GM20431 (cell line): ENCODE results near the gene MAPK4.
"Not testable (repeated sequence)": the region's sequence is repeated elsewhere in the genome, so short reads cannot be mapped to it uniquely, and the experiment has no call there.

Source experiments
- in situ Hi-C: fragments of 300-500 bp; cut with MseI, MboI; formaldehyde crosslinking; loops from one replicate; pipeline ENCODE4 v1.15.0; 2020; ENCODE audit warnings: low sequenced_read_pairs; ENCODE audit not compliant: unreplicated experiment

The MAPK4 gene

DNA sequence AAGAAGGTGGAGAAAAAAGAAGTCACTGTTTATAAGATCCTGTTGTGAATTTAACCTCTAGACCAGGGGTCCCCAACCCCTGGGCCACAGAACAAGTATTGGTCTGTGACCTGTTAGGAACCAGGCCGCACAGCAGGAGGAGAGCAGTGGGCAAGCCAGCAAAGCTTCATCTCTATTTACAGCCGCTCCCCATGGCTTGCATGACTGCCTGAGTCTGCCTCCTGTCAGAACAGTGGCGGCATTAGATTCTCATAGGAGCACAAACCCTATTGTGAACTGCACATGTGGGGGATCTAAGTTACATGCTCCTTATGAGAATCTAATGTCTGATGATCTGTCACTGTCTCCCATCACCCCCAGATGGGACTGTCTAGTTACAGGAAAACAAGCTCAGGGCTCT is 13.3 kb downstream of the MAPK4 start:
- in situ Hi-C loops: not testable (repeated sequence)

- in situ Hi-C loops: no loop called here
Measured at GRCh38 chr18:50573679-50574078, 13.8 kb downstream of the MAPK4 start.

DNA sequence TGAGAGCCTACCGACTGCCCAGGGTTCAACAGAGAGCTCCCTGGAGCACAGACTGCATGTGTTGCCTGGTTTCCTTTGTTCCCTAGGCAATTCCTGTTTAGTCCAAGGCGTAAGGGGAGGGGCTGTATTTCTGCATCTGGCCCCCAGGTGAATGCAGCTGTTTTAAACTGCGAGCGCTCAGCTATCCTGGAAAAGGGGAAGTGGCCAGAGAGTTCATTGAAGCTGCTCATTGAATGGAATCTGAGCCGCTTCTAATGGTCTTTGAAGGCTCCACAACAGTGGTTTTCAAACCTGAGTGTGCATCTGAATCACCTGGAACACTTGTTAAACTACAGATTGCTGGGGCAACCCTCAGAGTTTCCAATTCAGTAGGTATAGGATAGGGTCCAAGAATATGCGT is 18.1 kb downstream of the MAPK4 start:
- in situ Hi-C loops: no loop called here

- in situ Hi-C loops: no loop called here
Measured at GRCh38 chr18:50578651-50579050, 18.8 kb downstream of the MAPK4 start.

DNA sequence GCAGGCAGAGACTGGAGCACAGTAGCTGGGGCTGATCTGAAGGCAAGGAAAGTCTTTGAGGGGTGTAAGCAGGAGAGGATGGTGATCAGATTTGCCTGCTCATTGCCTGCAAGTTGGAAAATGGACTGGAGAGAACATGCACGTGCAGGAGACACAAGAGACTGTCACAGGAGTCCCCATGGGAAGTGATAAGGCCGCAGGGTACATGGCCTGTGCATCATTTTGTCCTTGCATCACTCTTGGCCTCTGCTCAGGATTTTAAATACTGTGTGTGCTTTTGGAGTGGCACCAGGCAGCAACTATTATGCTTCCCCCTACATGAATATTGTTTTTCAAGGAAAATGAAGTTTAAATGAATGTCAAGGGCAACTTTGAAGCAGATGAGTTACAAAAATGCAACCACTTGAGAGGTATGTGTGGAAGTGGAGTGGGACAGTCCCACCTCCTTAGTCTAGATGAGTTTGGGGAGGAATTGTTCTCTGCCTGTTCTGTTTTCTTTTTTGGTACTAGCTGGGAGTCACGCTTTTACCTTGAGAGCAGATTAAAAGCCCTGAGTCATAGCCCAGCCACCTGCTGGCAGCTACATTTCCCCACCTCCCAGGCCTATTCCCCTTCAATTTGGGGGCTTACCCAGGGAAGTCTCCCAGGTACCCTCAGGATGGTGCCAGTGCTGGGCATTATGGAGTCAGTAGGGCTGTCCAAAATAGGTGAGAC is 19.3 kb downstream of the MAPK4 start:
- in situ Hi-C loops: no loop called here

- in situ Hi-C loops: no loop called here
Measured at GRCh38 chr18:50581517-50581916, 21.6 kb downstream of the MAPK4 start.

GRCh38 chr18:50582500-50582899 is 22.6 kb downstream of the MAPK4 start:
- in situ Hi-C loops: no loop called here

- in situ Hi-C loops: no loop called here
Measured at GRCh38 chr18:50586710-50587109, 26.8 kb downstream of the MAPK4 start.

- in situ Hi-C loops: no loop called here
Measured at GRCh38 chr18:50590593-50590992, 30.7 kb downstream of the MAPK4 start.

GRCh38 chr18:50594012-50594411 is 34.1 kb downstream of the MAPK4 start:
- in situ Hi-C loops: no loop called here

GRCh38 chr18:50594942-50595341 is 35.1 kb downstream of the MAPK4 start:
- in situ Hi-C loops: no loop called here

- in situ Hi-C loops: no loop called here
Measured at GRCh38 chr18:50602466-50602865, 42.6 kb downstream of the MAPK4 start.

- in situ Hi-C loops: no loop called here
Measured at GRCh38 chr18:50606609-50607008, 46.7 kb downstream of the MAPK4 start.

- in situ Hi-C loops: no loop called here
Measured at GRCh38 chr18:50607378-50607926, 47.6 kb downstream of the MAPK4 start.

DNA sequence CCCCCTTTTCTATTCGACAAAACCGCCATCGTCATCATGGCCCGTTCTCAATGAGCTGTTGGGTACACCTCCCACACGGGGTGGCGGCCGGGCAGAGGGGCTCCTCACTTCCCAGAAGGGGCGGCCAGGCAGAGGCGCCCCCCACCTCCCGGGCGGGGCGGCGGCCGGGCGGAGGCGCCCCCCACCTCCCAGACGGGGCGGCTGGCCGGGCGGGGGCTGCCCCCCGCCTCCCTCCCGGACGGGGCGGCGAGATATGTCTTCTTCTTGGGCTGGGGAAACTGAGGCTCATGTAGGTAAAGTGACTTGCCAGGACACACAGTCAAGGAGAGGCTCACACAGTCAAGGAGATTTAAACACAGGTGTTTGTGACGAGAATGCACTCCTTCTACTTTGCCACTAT is 49.3 kb downstream of the MAPK4 start:
- in situ Hi-C loops: not testable (repeated sequence)

DNA sequence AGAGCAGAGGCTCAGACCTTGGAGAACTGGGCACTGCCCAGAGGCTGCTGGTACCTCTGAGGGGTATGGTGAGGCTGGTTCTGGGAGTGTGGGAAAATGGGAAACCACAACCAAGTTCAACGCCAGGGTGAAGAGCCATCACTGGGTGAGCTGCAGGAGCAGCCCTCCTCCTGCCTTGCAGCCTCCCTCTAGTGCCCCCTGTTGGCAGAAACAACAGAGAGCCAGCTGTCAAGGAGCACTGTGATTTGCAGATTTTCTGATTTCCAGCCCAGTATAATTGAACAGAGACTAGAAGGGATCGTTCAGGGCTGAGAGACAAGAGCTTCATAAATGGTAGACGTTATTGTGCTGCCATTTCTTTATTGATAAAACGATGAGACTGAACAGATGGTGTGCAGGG is 50.5 kb downstream of the MAPK4 start:
- in situ Hi-C loops: no loop called here

- in situ Hi-C loops: no loop called here
Measured at GRCh38 chr18:50611529-50611941, 51.6 kb downstream of the MAPK4 start.

- in situ Hi-C loops: no loop called here
Measured at GRCh38 chr18:50614838-50615237, 55.0 kb downstream of the MAPK4 start.

DNA sequence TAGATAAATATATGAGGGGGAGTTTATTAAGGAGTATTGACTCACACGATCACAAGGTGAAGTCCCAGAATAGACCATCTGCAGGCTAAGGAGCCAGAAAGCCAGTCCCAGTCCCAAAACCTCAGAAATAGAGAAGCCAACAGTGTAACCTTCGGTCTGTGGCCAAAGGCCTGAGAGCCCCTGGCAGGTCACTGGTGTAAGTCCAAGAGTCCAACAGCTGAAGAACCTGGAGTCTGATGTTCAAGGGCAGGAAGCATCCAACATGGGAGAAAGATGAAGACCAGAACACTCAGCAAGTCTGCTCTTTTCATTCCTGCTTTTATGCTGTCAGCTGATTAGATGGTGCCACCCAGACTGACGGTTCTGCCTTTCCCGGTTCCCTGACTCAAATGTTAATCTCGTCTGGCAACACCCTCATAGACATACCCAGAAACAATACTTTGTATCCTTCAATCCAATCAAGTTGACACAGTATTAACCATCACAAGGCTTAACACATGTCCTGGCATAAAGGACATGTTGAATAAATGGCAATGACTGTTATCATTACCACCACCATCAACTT is 56.7 kb downstream of the MAPK4 start:
- in situ Hi-C loops: no loop called here

DNA sequence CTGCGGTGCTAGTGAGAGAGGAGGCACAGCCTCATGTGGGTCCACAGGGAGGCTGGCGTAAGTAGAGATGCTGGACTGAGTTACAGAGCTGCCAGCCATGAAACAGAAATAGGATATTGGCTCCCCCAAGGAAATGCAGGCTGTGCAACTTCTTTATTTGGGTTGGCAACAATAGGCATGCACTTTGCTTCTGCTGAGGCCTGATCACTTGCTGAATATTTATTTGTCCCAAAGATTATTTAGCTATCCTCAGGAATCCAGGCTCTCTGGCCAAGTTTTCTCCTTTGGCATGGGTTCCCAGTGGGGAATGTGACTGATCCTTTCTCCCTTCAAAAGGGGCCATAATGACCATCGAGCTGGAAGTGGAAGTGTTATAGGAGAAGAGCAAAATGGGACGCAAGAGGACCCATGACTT is 60.0 kb downstream of the MAPK4 start:
- in situ Hi-C loops: no loop called here

GRCh38 chr18:50620319-50620718 is 60.4 kb downstream of the MAPK4 start:
- in situ Hi-C loops: no loop called here

DNA sequence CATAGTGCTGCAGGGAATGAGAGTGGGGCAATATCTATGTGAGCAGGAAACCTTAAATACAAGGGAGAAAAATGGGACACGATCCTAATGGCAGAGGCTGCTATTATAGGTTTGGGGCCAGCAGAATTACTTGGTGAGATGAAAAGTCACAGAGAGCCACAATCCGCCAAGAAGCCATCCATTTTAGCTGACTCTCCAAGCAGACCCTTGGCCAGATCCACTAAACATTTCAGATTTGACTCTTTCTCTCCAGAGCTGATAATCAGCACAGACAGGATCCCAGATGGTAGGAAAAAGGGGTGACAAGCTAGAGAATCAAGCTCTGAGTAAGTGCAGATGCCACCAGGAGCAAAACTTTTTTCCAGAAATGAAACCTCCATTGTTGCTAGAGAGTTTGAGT is 61.5 kb downstream of the MAPK4 start:
- in situ Hi-C loops: no loop called here
